Measurements from ENCODE around the gene CAMK4. TPM values are rescaled to one million over a fixed set of nuclear protein-coding genes. Genes with fewer than 3 reads are reported as not detected.

The CAMK4 gene
- total RNA-seq, 1 experiment from 2014 or later: 19.3 TPM

GRCh38 chr5:111224561-111225345 is 569 bp downstream of the CAMK4 start:
- no peaks in the 10 kb centered on the region for H3K9me3 ChIP-seq (replicated peaks)
- H3K36me3 ChIP-seq: no peaks in the 10 kb centered on the region
- peak overlapping the region; percentile 28 for H3K27ac ChIP-seq
- H3K27me3 ChIP-seq: no peaks in the 10 kb centered on the region
- no peak for DNase-seq
- peak overlapping the region; percentile 84 for H3K4me3 ChIP-seq
- no peaks in the 10 kb centered on the region; the same call in 1 of the 2 replicates for H3K4me1 ChIP-seq

- no peaks in the 10 kb centered on the region for H3K36me3 ChIP-seq
- peaks cover 3% of the 10 kb centered on the region; the same call in 1 of the 2 replicates for H3K4me1 ChIP-seq
- H3K9me3 ChIP-seq (replicated peaks): no peaks in the 10 kb centered on the region
- no peak overlapping the region for H3K4me3 ChIP-seq
- no peak for DNase-seq
- H3K27ac ChIP-seq: no peak overlapping the region
- no peaks in the 10 kb centered on the region for H3K27me3 ChIP-seq
These were observed 1.7 kb downstream of the CAMK4 start for GRCh38 chr5:111225926-111226325.

GRCh38 chr5:111226556-111226955 is 2.4 kb downstream of the CAMK4 start:
- H3K4me3 ChIP-seq: no peak overlapping the region

DNA sequence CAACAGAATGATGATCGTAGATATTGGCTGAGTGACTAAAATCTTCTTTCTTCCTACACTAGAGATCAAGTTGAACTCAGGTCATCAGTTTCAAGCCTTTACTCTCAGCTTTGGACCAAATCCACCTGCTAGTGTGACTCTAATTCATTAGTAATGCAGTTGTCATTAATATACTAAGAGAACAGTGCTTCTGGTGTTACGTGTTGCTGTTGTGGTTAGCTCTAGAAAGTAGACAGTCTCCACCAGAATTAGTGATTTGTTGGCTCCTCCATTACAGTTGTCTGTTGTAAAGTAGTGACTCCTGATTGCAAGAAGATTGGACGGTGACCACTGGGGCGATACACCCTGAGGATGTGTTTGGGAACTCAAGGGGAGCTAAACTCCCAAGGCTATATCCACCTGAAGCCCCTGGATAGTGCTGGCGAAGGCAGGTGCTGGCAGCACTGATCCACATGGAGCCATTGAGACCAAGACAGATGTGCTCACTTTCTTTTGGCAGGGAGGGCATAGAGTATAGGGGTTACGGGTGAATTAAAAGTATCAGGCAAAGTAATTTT is 3.1 kb downstream of the CAMK4 start:
- no peak overlapping the region for H3K27ac ChIP-seq
- peak in 1 of 2 experiments; percentile 6 for DNase-seq
- no peaks in the 10 kb centered on the region for H3K36me3 ChIP-seq
- no peak overlapping the region for H3K4me3 ChIP-seq
- H3K4me1 ChIP-seq: peaks cover 3% of the 10 kb centered on the region; the same call in 1 of the 2 replicates
- no peaks in the 10 kb centered on the region for H3K9me3 ChIP-seq (replicated peaks)
- H3K27me3 ChIP-seq: no peaks in the 10 kb centered on the region

More at GRCh38 chr5:111226556-111226955, 2.4 kb downstream of the CAMK4 start:
- peaks cover 3% of the 10 kb centered on the region; the same call in 1 of the 2 replicates for H3K4me1 ChIP-seq
- no peaks in the 10 kb centered on the region for H3K9me3 ChIP-seq (replicated peaks)
- no peaks in the 10 kb centered on the region for H3K36me3 ChIP-seq
- DNase-seq: no peak
- H3K27ac ChIP-seq: no peak overlapping the region
- H3K27me3 ChIP-seq: no peaks in the 10 kb centered on the region

GRCh38 chr5:111227801-111228200 is 3.6 kb downstream of the CAMK4 start:
- Histone ChIP-seq H3K27ac (no peak overlapping the region), H3K27me3 (no peaks in the 10 kb centered on the region), H3K9me3 (replicated peaks) (no peaks in the 10 kb centered on the region), H3K4me1 (peaks cover 3% of the 10 kb centered on the region; the same call in 1 of the 2 replicates), H3K4me3 (no peak overlapping the region), H3K36me3 (no peaks in the 10 kb centered on the region)
- peak; percentile 12 to 26 for DNase-seq

GRCh38 chr5:111228520-111229220 is 4.5 kb downstream of the CAMK4 start:
- Histone ChIP-seq H3K36me3 (no peaks in the 10 kb centered on the region), H3K27ac (no peak overlapping the region), H3K4me1 (peaks cover 3% of the 10 kb centered on the region; the same call in 1 of the 2 replicates), H3K4me3 (no peak overlapping the region), H3K9me3 (replicated peaks) (no peaks in the 10 kb centered on the region), H3K27me3 (no peaks in the 10 kb centered on the region)
- no peak for DNase-seq

GRCh38 chr5:111229221-111229835 is 5.1 kb downstream of the CAMK4 start:
- no peak overlapping the region for H3K4me3 ChIP-seq
- H3K27me3 ChIP-seq: no peaks in the 10 kb centered on the region
- no peak overlapping the region for H3K27ac ChIP-seq
- no peaks in the 10 kb centered on the region; the same call in 1 of the 2 replicates for H3K36me3 ChIP-seq
- peaks cover 3% of the 10 kb centered on the region; the same call in 1 of the 2 replicates for H3K4me1 ChIP-seq
- no peaks in the 10 kb centered on the region for H3K9me3 ChIP-seq (replicated peaks)
- DNase-seq: no peak

GRCh38 chr5:111229871-111230810 is 6.0 kb downstream of the CAMK4 start:
- no peak for DNase-seq

GRCh38 chr5:111231119-111231518 is 6.9 kb downstream of the CAMK4 start:
- Histone ChIP-seq H3K36me3 (no peaks in the 10 kb centered on the region; the same call in 1 of the 2 replicates), H3K27ac (no peak overlapping the region), H3K9me3 (replicated peaks) (no peaks in the 10 kb centered on the region), H3K4me1 (peaks cover 3% of the 10 kb centered on the region; the same call in 1 of the 2 replicates), H3K27me3 (no peaks in the 10 kb centered on the region), H3K4me3 (no peak overlapping the region)
- no peak for DNase-seq

More at GRCh38 chr5:111229871-111230810, 6.0 kb downstream of the CAMK4 start:
- Histone ChIP-seq H3K27ac (no peak overlapping the region), H3K36me3 (no peaks in the 10 kb centered on the region; the same call in 1 of the 2 replicates), H3K4me1 (peaks cover 3% of the 10 kb centered on the region; the same call in 1 of the 2 replicates), H3K4me3 (no peak overlapping the region), H3K9me3 (replicated peaks) (no peaks in the 10 kb centered on the region), H3K27me3 (no peaks in the 10 kb centered on the region)

- H3K4me3 ChIP-seq: no peak overlapping the region
- peaks cover 3% of the 10 kb centered on the region; the same call in 1 of the 2 replicates for H3K4me1 ChIP-seq
- no peaks in the 10 kb centered on the region; the same call in 1 of the 2 replicates for H3K36me3 ChIP-seq
- no peaks in the 10 kb centered on the region for H3K9me3 ChIP-seq (replicated peaks)
- DNase-seq: no peak
- H3K27me3 ChIP-seq: no peaks in the 10 kb centered on the region
- H3K27ac ChIP-seq: no peak overlapping the region
These were observed 8.3 kb downstream of the CAMK4 start for GRCh38 chr5:111232311-111233051.

GRCh38 chr5:111233052-111233374 is 8.8 kb downstream of the CAMK4 start:
- Histone ChIP-seq H3K4me3 (no peak overlapping the region), H3K36me3 (no peaks in the 10 kb centered on the region; the same call in 1 of the 2 replicates), H3K27me3 (no peaks in the 10 kb centered on the region), H3K9me3 (replicated peaks) (no peaks in the 10 kb centered on the region), H3K27ac (no peak overlapping the region), H3K4me1 (peaks cover 3% of the 10 kb centered on the region; the same call in 1 of the 2 replicates)
- no peak for DNase-seq

GRCh38 chr5:111234125-111234524 is 9.9 kb downstream of the CAMK4 start:
- no peaks in the 10 kb centered on the region; the same call in 1 of the 2 replicates for H3K36me3 ChIP-seq
- H3K27ac ChIP-seq: no peak overlapping the region
- H3K27me3 ChIP-seq: no peaks in the 10 kb centered on the region
- H3K9me3 ChIP-seq (replicated peaks): no peaks in the 10 kb centered on the region
- peaks cover 3% of the 10 kb centered on the region; the same call in 1 of the 2 replicates for H3K4me1 ChIP-seq
- DNase-seq: no peak
- no peak overlapping the region for H3K4me3 ChIP-seq

GRCh38 chr5:111235635-111236034 is 11.5 kb downstream of the CAMK4 start:
- no peaks in the 10 kb centered on the region for H3K9me3 ChIP-seq (replicated peaks)
- no peak overlapping the region for H3K4me3 ChIP-seq
- H3K27ac ChIP-seq: no peak overlapping the region
- H3K36me3 ChIP-seq: no peaks in the 10 kb centered on the region; the same call in 1 of the 2 replicates
- DNase-seq: no peak
- H3K27me3 ChIP-seq: no peaks in the 10 kb centered on the region
- no peaks in the 10 kb centered on the region for H3K4me1 ChIP-seq
